WTC11 (cell line): ENCODE results near the gene SKIC8. TPM values are rescaled to one million over a fixed set of nuclear protein-coding genes. Genes with fewer than 3 reads are reported as not detected.

ENCODE experiments used
- ATAC-seq: fragments of 200-7000 bp; cut with Tn5 transposase; 2 replicates; pipeline ENCODE4 v1.10.0; 2021; ENCODE audit warnings: mild to moderate bottlenecking, moderate library complexity
- CTCF ChIA-PET: fragments of 300-600 bp; sonication (Branson Sonifier 250); formaldehyde crosslinking; loops from one replicate; lab custom pipeline; 2021; ENCODE audit warnings: antibody characterized with exemption; lab: Charles Lee
- POLR2A ChIA-PET: fragments of 350-600 bp; sonication (Branson Sonifier 250); formaldehyde crosslinking; loops from one replicate; lab custom pipeline; 2021; ENCODE audit warnings: antibody characterized with exemption; lab: Charles Lee
- DNase-seq: peaks from one replicate; pipeline ENCODE4 v3.0.0; 2021; ENCODE audit warnings: low spot score
- H3K27ac Mint-ChIP-seq: 2 replicates; pipeline ENCODE4 v1.8.0; 2021; ENCODE audit warnings: mixed read lengths
- H3K27me3 Mint-ChIP-seq: 2 replicates; pipeline ENCODE4 v1.8.0; 2021; ENCODE audit warnings: low read depth, mild to moderate bottlenecking, moderate library complexity, mixed read lengths
- H3K36me3 Mint-ChIP-seq: 2 replicates; pipeline ENCODE4 v1.8.0; 2021; ENCODE audit warnings: mixed read lengths
- H3K4me1 Mint-ChIP-seq: 2 replicates; pipeline ENCODE4 v1.8.0; 2022; ENCODE audit warnings: mixed read lengths
- H3K4me3 Mint-ChIP-seq: 2 replicates; pipeline ENCODE4 v1.8.0; 2021; ENCODE audit warnings: mild to moderate bottlenecking, moderate library complexity, mixed read lengths
- H3K9me3 Mint-ChIP-seq: 2 replicates; pipeline ENCODE4 v1.8.0; 2021; ENCODE audit warnings: mixed read lengths
- ATF1 ChIP-seq: sonication (generic); formaldehyde crosslinking; IDR thresholded peaks from 2 replicates; pipeline ENCODE4 v1.8.1; 2023; ENCODE audit warnings: mild to moderate bottlenecking, moderate library complexity, missing genetic modification reagents
- ATF3 ChIP-seq: sonication (generic); formaldehyde crosslinking; conservative IDR thresholded peaks from 2 replicates; pipeline ENCODE4 v1.8.1; 2022; ENCODE audit warnings: mild to moderate bottlenecking, missing genetic modification reagents
- CTCF ChIP-seq: fragments of 200-600 bp; IDR thresholded peaks from 2 replicates; pipeline ENCODE4 v1.8.0; 2022; ENCODE audit warnings: antibody characterized with exemption
- FOXJ3 ChIP-seq: sonication (generic); formaldehyde crosslinking; IDR thresholded peaks from 2 replicates; pipeline ENCODE4 v1.9.0; 2021; ENCODE audit warnings: missing genetic modification reagents, mild to moderate bottlenecking, borderline replicate concordance
- GTF2I ChIP-seq: fragments of 250-450 bp; sonication (Bioruptor Pico); conservative IDR thresholded peaks from 2 replicates; pipeline ENCODE4 v1.4.0; 2021; ENCODE audit warnings: mild to moderate bottlenecking
- IRF1 ChIP-seq: sonication (generic); formaldehyde crosslinking; IDR thresholded peaks from 2 replicates; pipeline ENCODE4 v1.8.0; 2023; ENCODE audit warnings: missing genetic modification reagents
- NFE2L1 ChIP-seq: sonication (generic); formaldehyde crosslinking; IDR thresholded peaks from 2 replicates; pipeline ENCODE4 v1.8.1; 2023; ENCODE audit warnings: missing genetic modification reagents
- RELA ChIP-seq: sonication (generic); formaldehyde crosslinking; IDR thresholded peaks from 2 replicates; pipeline ENCODE4 v1.8.1; 2022; ENCODE audit warnings: missing genetic modification reagents, mild to moderate bottlenecking, borderline replicate concordance
- RORB ChIP-seq: fragments of 250-450 bp; sonication (Bioruptor Pico); IDR thresholded peaks from 2 replicates; pipeline ENCODE4 v1.9.0; 2021; ENCODE audit warnings: mild to moderate bottlenecking
- SP1 ChIP-seq: sonication (generic); formaldehyde crosslinking; conservative IDR thresholded peaks from 2 replicates; pipeline ENCODE4 v1.8.1; 2022; ENCODE audit warnings: missing genetic modification reagents
- STAT6 ChIP-seq: sonication (generic); formaldehyde crosslinking; conservative IDR thresholded peaks from 2 replicates; pipeline ENCODE4 v1.8.1; 2023; ENCODE audit warnings: mild to moderate bottlenecking, low read depth, missing genetic modification reagents, moderate library complexity
- USF1 ChIP-seq: sonication (generic); formaldehyde crosslinking; IDR thresholded peaks from 2 replicates; pipeline ENCODE4 v1.8.0; 2022; ENCODE audit warnings: mild to moderate bottlenecking, missing genetic modification reagents
- ZBTB21 ChIP-seq: sonication (generic); formaldehyde crosslinking; IDR thresholded peaks from 2 replicates; pipeline ENCODE4 v1.8.1; 2023; ENCODE audit warnings: mild to moderate bottlenecking, missing genetic modification reagents, borderline replicate concordance
- ZNF512 ChIP-seq: sonication (generic); formaldehyde crosslinking; IDR thresholded peaks from 2 replicates; pipeline ENCODE4 v1.8.1; 2022; ENCODE audit warnings: missing genetic modification reagents, borderline replicate concordance
- ZNF532 ChIP-seq: fragments of 250-450 bp; sonication (Bioruptor Pico); IDR thresholded peaks from 2 replicates; pipeline ENCODE4 v1.9.0; 2021; ENCODE audit warnings: mild to moderate bottlenecking, borderline replicate concordance
- total RNA-seq: library from RNA; stranded (reverse); gene quantifications from 3 replicates; pipeline ENCODE4 v1.2.3, GENCODE V29; 2021

SKIC8 gene
- total RNA-seq, 1 experiment from 2014 or later, result 55.6 TPM

GRCh38 chr15:78236491-78236890 lies 62.9 kb downstream of the SKIC8 start:
- ATAC-seq (no peak), DNase-seq (no peak)
- no peak overlapping the region for H3K27ac Mint-ChIP-seq
- H3K4me3 Mint-ChIP-seq, result no peak overlapping the region
- no peaks in the 10 kb centered on the region; the same call in 1 of the 2 replicates for H3K9me3 Mint-ChIP-seq
- H3K4me1 Mint-ChIP-seq, result peaks cover 37% of the 10 kb centered on the region
- H3K36me3 Mint-ChIP-seq, result no peaks in the 10 kb centered on the region; the same call in 1 of the 2 replicates
- H3K27me3 Mint-ChIP-seq, result no peaks in the 10 kb centered on the region; the same call in 1 of the 2 replicates
- ChIA-PET POLR2A (no interaction called here), CTCF (interaction anchor here (0.6 to 1.5 kb wide), 2 partner anchors 41 to 123 kb away, joined by 3 to 7 read pairs; no protein-coding TSS in a partner anchor)
- TF ChIP-seq FOXJ3 (CRISPR knock-in tag) (no peak), IRF1 (no peak), STAT6 (no peak), SP1 (CRISPR knock-in tag) (no peak), ATF3 (CRISPR knock-in tag) (no peak), ZNF532 (CRISPR knock-in tag) (no peak), RORB (CRISPR knock-in tag) (no peak), ZBTB21 (CRISPR knock-in tag) (no peak), RELA (CRISPR knock-in tag) (no peak), USF1 (CRISPR knock-in tag) (no peak), ZNF512 (CRISPR knock-in tag) (no peak), CTCF (no peak), GTF2I (CRISPR knock-in tag) (no peak), ATF1 (CRISPR knock-in tag) (no peak), NFE2L1 (CRISPR knock-in tag) (no peak)
- TF ChIP-seq, all 79 proteins: peak for 0
